Ovary (tissue), 3 donors: Measurements from ENCODE around the gene CSNK2B.

ENCODE experiments used
- EP300 ChIP-seq: sonication (generic); formaldehyde crosslinking; IDR thresholded peaks from one replicate; pipeline ENCODE4 v1.6.1; 2017; ENCODE audit warnings: antibody characterized with exemption
- POLR2A ChIP-seq: fragments of 450-650 bp; IDR thresholded peaks from one replicate; pipeline ENCODE4 v1.6.1; 2017; ENCODE audit warnings: antibody characterized with exemption, mild to moderate bottlenecking, moderate library complexity
- TF ChIP-seq, protein P1 (sequence below), 3 donors: fragments of 450-650 bp in 2 of 3; fragments of 200-600 bp in 1 of 3; IDR thresholded peaks; one replicate each; pipeline versions ENCODE4 v1.5.1 to v1.8.0; 2016 to 2022; ENCODE audit warnings: antibody characterized with exemption in 3 of 3, mild to moderate bottlenecking in 1 of 3
- donor health status: DM: no; HTN: no; CAD: no.

DNA sequence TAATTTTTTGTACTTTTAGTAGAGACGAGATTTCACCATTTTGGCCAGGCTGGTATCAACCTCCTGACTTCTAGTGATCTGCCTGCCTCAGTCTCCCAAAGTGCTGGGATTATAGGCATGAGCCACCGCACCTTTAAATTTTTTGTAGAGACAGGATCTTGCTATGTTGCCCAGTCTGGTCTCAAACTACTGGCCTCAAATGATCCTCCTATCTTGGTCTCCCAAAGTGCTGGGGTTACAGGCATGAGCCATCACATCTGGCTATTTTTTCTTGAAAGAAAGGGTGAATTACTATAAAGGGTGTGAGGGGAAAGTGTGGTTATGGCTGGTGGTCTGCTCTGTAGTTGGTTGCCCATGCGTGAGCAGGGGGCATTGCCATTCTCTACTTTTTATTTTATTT, 42.3 kb downstream of the CSNK2B start:
- TF ChIP-seq, protein P1, sequence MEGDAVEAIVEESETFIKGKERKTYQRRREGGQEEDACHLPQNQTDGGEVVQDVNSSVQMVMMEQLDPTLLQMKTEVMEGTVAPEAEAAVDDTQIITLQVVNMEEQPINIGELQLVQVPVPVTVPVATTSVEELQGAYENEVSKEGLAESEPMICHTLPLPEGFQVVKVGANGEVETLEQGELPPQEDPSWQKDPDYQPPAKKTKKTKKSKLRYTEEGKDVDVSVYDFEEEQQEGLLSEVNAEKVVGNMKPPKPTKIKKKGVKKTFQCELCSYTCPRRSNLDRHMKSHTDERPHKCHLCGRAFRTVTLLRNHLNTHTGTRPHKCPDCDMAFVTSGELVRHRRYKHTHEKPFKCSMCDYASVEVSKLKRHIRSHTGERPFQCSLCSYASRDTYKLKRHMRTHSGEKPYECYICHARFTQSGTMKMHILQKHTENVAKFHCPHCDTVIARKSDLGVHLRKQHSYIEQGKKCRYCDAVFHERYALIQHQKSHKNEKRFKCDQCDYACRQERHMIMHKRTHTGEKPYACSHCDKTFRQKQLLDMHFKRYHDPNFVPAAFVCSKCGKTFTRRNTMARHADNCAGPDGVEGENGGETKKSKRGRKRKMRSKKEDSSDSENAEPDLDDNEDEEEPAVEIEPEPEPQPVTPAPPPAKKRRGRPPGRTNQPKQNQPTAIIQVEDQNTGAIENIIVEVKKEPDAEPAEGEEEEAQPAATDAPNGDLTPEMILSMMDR (IDR thresholded peaks at IDR 0.05) = no peak
- TF ChIP-seq POLR2A (no peak), EP300 (no peak)
